Measurements from ENCODE around the gene VSNL1. TPM values are rescaled to one million over a fixed set of nuclear protein-coding genes. Genes with fewer than 3 reads are reported as not detected.

The VSNL1 gene
- total RNA-seq, 6 donors from 2014 or later, result 0.33 to 1.2 (median 0.94) TPM; not detected in 3

DNA sequence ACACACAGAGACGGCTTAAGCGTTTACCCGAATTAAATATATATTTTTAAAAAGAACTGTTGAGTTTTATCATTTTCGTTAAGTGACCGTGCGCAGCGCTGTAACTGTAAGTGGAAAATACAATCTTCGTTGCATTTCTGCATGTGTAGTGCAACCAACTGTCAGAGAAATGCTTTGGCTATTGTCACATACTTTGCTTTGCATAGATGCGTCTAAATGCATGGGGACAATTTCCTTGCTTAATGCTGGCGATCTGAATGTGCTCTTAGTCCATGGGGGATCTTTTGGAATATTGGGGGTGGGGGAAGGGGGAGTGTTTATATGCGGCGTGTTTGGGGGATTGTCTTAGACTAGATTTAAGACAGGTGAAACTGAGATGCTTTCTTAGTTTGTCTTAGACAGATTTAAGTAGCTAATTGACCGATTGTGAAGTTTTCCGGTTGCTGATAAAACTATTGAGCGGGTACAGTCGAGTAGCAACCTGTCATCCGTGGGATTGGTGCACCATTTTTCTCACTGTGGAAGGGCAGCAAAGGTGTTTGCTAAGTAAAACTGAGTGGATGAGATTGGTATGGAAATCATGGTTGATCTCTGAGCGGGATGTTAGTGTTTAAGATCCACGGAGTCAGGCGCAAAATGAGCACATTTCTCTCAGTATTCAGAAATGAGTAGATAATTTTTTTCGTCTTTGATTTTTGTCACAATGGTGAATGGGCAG is 476 bp downstream of the VSNL1 start:
- DNase-seq, result no peak
- Histone ChIP-seq H3K4me3 (peak overlapping the region in 3 of 4 donors; percentile 37 to 54 (median 49)), H3K36me3 (no peaks in the 10 kb centered on the region), H3K27me3 (peaks cover 0 to 24% (median 8%) of the 10 kb centered on the region in 4 donors), H3K9me3 (no peaks in the 10 kb centered on the region), H3K4me1 (peaks cover 7 to 29% (median 18%) of the 10 kb centered on the region in 4 donors), H3K27ac (no peak overlapping the region)
- WGBS, 2 donors, result 3% methylated on average over 21 of the region's 21 CpGs
- no peak for TF ChIP-seq EP300 (IDR thresholded peaks at IDR 0.05)
- no peak for ATAC-seq (ENCODE audit: low FRiP score in 2 of 2)

DNA sequence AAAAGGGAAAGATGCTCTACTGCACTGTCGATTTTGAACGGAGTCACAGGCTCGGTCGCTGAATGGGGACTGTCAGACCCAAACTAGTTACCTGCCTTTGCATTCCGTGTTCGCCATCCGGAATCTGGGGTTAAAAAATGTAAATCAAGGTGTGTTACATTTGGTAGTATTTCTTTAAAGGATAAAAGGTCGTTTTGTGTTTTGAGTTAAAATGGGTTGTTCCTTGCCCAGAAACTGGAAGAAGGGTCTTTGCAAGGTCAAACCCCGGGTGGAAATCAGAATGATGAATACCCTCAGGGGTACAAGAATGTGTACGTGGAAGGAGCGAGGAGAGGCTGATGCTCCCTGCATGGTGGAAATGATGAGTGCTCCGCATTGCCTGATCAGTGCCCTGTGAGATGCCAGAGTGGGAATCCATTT is 1.0 kb downstream of the VSNL1 start:
- 6 to 8% methylated on average over 12 of the region's 12 CpGs for WGBS, 2 donors
- Histone ChIP-seq H3K27ac (no peak overlapping the region), H3K9me3 (no peaks in the 10 kb centered on the region), H3K36me3 (no peaks in the 10 kb centered on the region), H3K4me3 (peak overlapping the region in 2 of 4 donors; percentile 49 to 54), H3K27me3 (peaks cover 0 to 24% (median 6%) of the 10 kb centered on the region in 4 donors), H3K4me1 (peaks cover 7 to 29% (median 18%) of the 10 kb centered on the region in 4 donors)
- ATAC-seq (ENCODE audit: low FRiP score in 2 of 2) (no peak), DNase-seq (no peak)
- TF ChIP-seq, protein P1, sequence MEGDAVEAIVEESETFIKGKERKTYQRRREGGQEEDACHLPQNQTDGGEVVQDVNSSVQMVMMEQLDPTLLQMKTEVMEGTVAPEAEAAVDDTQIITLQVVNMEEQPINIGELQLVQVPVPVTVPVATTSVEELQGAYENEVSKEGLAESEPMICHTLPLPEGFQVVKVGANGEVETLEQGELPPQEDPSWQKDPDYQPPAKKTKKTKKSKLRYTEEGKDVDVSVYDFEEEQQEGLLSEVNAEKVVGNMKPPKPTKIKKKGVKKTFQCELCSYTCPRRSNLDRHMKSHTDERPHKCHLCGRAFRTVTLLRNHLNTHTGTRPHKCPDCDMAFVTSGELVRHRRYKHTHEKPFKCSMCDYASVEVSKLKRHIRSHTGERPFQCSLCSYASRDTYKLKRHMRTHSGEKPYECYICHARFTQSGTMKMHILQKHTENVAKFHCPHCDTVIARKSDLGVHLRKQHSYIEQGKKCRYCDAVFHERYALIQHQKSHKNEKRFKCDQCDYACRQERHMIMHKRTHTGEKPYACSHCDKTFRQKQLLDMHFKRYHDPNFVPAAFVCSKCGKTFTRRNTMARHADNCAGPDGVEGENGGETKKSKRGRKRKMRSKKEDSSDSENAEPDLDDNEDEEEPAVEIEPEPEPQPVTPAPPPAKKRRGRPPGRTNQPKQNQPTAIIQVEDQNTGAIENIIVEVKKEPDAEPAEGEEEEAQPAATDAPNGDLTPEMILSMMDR (IDR thresholded peaks at IDR 0.05), result no peak
- TF ChIP-seq EP300 (IDR thresholded peaks at IDR 0.05), result no peak
- no peak for TF ChIP-seq POLR2A (IDR thresholded peaks at IDR 0.05)
- no peak for TF ChIP-seq POLR2AphosphoS5 (IDR thresholded peaks at IDR 0.05)

DNA sequence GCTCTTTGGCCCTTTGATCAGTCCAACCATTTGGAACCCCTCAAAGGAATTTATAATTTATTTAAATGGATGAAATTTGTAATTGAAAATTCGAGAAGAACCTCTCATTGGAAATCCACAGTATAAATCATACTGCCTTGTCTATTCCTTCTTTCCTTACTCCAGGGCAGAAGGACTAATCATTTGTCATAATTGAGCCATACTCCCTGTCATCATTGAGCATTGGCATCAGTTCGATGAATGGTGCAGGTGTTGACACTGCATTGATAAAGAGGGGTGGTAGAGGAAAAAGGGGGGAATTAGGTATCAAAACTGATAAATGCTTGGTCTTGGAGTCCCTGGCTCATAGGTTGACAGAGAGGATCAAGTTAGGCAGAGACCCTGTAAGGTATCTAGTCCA is 2.0 kb downstream of the VSNL1 start:
- H3K4me3 ChIP-seq, result no peak overlapping the region
- no peaks in the 10 kb centered on the region for H3K36me3 ChIP-seq
- H3K27ac ChIP-seq, result no peak overlapping the region
- H3K4me1 ChIP-seq, result peaks cover 7 to 29% (median 18%) of the 10 kb centered on the region in 4 donors
- no peak for DNase-seq
- WGBS, 2 donors, result 86 to 88% methylated on average over 2 of the region's 2 CpGs
- H3K9me3 ChIP-seq, result no peaks in the 10 kb centered on the region
- peaks cover 0 to 24% (median 6%) of the 10 kb centered on the region in 4 donors for H3K27me3 ChIP-seq
- no peak for ATAC-seq (ENCODE audit: low FRiP score in 2 of 2)
- no peak for TF ChIP-seq EP300 (IDR thresholded peaks at IDR 0.05)
- no peak for TF ChIP-seq POLR2A (IDR thresholded peaks at IDR 0.05)
- TF ChIP-seq POLR2AphosphoS5 (IDR thresholded peaks at IDR 0.05), result no peak
- TF ChIP-seq, protein P1 (IDR thresholded peaks at IDR 0.05), result no peak

DNA sequence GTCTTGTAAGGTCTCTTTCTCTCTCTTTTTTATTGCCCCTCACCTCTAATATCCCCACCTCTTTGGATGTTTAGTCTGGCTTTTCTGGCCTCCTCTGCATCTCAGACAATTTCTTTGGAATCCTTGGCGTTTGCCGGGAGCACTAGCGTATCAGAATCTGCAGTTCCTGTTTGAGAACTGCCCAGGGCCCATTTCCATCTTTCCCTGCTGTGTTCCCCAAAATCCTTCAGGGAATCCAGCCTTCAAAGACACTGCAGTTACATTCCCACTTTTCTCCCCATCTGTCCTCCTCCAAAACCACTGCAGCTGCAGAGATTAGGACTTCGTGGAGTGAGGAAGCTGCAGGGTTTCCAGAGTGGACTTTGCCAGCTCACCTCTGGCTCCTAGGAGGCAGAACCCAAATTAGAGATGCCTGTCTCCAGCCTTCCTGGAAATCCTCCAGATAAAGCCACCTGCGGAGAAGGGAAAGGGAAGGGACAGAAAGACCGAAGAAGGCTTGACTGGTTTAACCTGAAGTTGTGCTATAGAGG is 2.7 kb downstream of the VSNL1 start:
- no peak for DNase-seq
- no peak for ATAC-seq (ENCODE audit: low FRiP score in 2 of 2)
- H3K4me1 ChIP-seq, result peaks cover 7 to 28% (median 16%) of the 10 kb centered on the region in 4 donors
- H3K36me3 ChIP-seq, result no peaks in the 10 kb centered on the region
- H3K27ac ChIP-seq, result no peak overlapping the region
- peaks cover 0 to 24% (median 6%) of the 10 kb centered on the region in 4 donors for H3K27me3 ChIP-seq
- TF ChIP-seq POLR2AphosphoS5 (IDR thresholded peaks at IDR 0.05) (no peak), EP300 (IDR thresholded peaks at IDR 0.05) (no peak), POLR2A (IDR thresholded peaks at IDR 0.05) (no peak)
- TF ChIP-seq, protein P1 (IDR thresholded peaks at IDR 0.05), result no peak
- WGBS, 2 donors, result 47 to 73% methylated on average over 6 of the region's 6 CpGs
- H3K9me3 ChIP-seq, result no peaks in the 10 kb centered on the region
- H3K4me3 ChIP-seq, result no peak overlapping the region

DNA sequence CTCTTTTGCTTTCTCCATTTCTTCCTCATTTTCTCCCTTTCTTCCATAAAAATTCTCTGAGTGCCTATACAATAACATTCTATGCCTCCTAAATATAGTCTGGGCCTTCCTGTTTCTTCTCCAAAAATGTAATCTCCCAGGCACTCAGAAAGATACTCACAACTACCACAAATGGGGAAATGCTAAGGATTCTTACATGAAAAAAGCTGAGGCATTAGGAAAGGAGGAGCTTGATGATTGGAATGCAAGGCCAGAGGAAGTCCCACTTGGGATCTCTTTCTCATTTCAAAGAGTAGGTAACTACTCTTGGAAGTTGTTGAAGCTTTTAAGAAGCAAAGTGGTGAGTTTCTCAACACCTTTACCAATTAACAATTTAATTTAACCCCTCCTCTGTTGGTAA is 3.4 kb downstream of the VSNL1 start:
- Histone ChIP-seq H3K4me3 (no peak overlapping the region), H3K27ac (no peak overlapping the region), H3K9me3 (no peaks in the 10 kb centered on the region), H3K27me3 (peaks cover 0 to 23% (median 6%) of the 10 kb centered on the region in 4 donors), H3K4me1 (peaks cover 7 to 21% (median 13%) of the 10 kb centered on the region in 4 donors), H3K36me3 (no peaks in the 10 kb centered on the region)
- TF ChIP-seq EP300 (IDR thresholded peaks at IDR 0.05), result no peak
- no peak for TF ChIP-seq POLR2A (IDR thresholded peaks at IDR 0.05)
- no peak for DNase-seq
- ATAC-seq (ENCODE audit: low FRiP score in 2 of 2), result no peak

All from upper lobe of left lung (tissue), 6 donors.